A549 (cell line): ENCODE data around the gene KAT6B. TPM values are rescaled to one million over a fixed set of nuclear protein-coding genes. Genes with fewer than 3 reads are reported as not detected.
"Not testable (repeated sequence)": the region's sequence is repeated elsewhere in the genome, so short reads cannot be mapped to it uniquely, and the experiment has no call there.

Source experiments
- ATAC-seq, 2 experiments: fragments of 200-7000 bp in 1 of 2; fragments of >200 bp in 1 of 2; cut with Nextera tagmentation in 1 of 2; cut with Tn5 transposase in 1 of 2; 3 replicates each; pipeline versions ENCODE4 v1.8.0 to v1.9.1; 2018 to 2020; ENCODE audit warnings: mild to moderate bottlenecking in 1 of 2, moderate library complexity in 1 of 2
- CTCF ChIA-PET: fragments of 300-600 bp; sonication (Branson Sonifier 250); formaldehyde crosslinking; extraction: SDS; loops from one replicate; lab custom pipeline; 2021; ENCODE audit warnings: antibody characterized with exemption, inconsistent platforms; lab: Yijun Ruan, JAX
- POLR2A ChIA-PET: fragments of 350-600 bp; formaldehyde crosslinking; extraction: SDS; loops from one replicate; lab custom pipeline; 2021; ENCODE audit warnings: antibody characterized with exemption, inconsistent platforms; lab: Yijun Ruan, JAX
- DNase-seq, 2 experiments: peaks; one replicate each; pipeline versions ENCODE4 v3.0.0 to v3.0.0-alpha.2; 2011 to 2016; ENCODE audit warnings: low read depth in 1 of 2, low spot score in 1 of 2
- FAIRE-seq: peaks from 2 replicates; lab custom pipeline; 2011; peaks lifted over from hg19 to GRCh38; lab: Jason Lieb, UNC
- H3K27ac ChIP-seq, 2 experiments: fragments of >200 bp; sonication (Bioruptor Twin); formaldehyde crosslinking; 3 replicates each; pipeline ENCODE4 v1.5.1; 2016 to 2017
- H3K4me1 ChIP-seq: fragments of >200 bp; sonication (Bioruptor Twin); formaldehyde crosslinking; 3 replicates; pipeline ENCODE4 v1.6.1; 2016
- H3K4me2 ChIP-seq: fragments of >200 bp; sonication (Bioruptor Twin); formaldehyde crosslinking; 3 replicates; pipeline ENCODE4 v1.6.1; 2016
- H3K4me3 ChIP-seq: fragments of >200 bp; sonication (Bioruptor Twin); formaldehyde crosslinking; 3 replicates; pipeline ENCODE4 v1.5.1; 2016
- H3K9me3 ChIP-seq: fragments of >200 bp; sonication (Bioruptor Twin); formaldehyde crosslinking; 3 replicates; pipeline ENCODE4 v1.6.1; 2016
- BHLHE40 ChIP-seq: IDR thresholded peaks from 2 replicates; pipeline ENCODE4 v1.6.1; 2012; ENCODE audit warnings: low read depth, low read length, inconsistent platforms
- CBX2 ChIP-seq: fragments of 200-600 bp; sonication (generic); IDR thresholded peaks from 2 replicates; pipeline ENCODE4 v1.6.1; 2016; ENCODE audit warnings: low read depth, mild to moderate bottlenecking, borderline replicate concordance
- CBX8 ChIP-seq: fragments of 200-600 bp; sonication (generic); IDR thresholded peaks from 2 replicates; pipeline ENCODE4 v1.6.1; 2016
- CEBPB ChIP-seq, 2 experiments: fragments of >200 bp in 1 of 2; sonication (Bioruptor Twin) in 1 of 2; formaldehyde crosslinking in 1 of 2; IDR thresholded peaks; 2 replicates each; pipeline ENCODE4 v1.6.1; 2012 to 2016
- CHD2 ChIP-seq: fragments of 150-350 bp; IDR thresholded peaks from 2 replicates; pipeline ENCODE4 v1.6.1; 2014; ENCODE audit warnings: low read length; ENCODE audit not compliant: partially characterized antibody
- CHD4 ChIP-seq: fragments of 200-600 bp; sonication (generic); IDR thresholded peaks from 2 replicates; pipeline ENCODE4 v1.6.1; 2016; ENCODE audit warnings: antibody characterized with exemption, mild to moderate bottlenecking, borderline replicate concordance
- EHF ChIP-seq: fragments of 250-450 bp; sonication (Bioruptor Pico); IDR thresholded peaks from 2 replicates; pipeline ENCODE4 v1.5.0; 2020; ENCODE audit warnings: mild to moderate bottlenecking
- HDAC2 ChIP-seq: fragments of 200-600 bp; sonication (generic); IDR thresholded peaks from 2 replicates; pipeline ENCODE4 v1.6.1; 2016
- HOXA7 ChIP-seq: fragments of 250-450 bp; sonication (Bioruptor Pico); IDR thresholded peaks from 2 replicates; pipeline ENCODE4 v1.5.0; 2020; ENCODE audit warnings: mild to moderate bottlenecking, moderate library complexity
- HOXB13 ChIP-seq: fragments of 250-450 bp; sonication (Bioruptor Pico); IDR thresholded peaks from 2 replicates; pipeline ENCODE4 v1.5.0; 2020; ENCODE audit warnings: low read depth, mild to moderate bottlenecking, moderate library complexity
- JUN ChIP-seq, 2 experiments: fragments of >200 bp; sonication (Bioruptor Twin); formaldehyde crosslinking; IDR thresholded peaks; 2 replicates in 1 of 2; 3 replicates in 1 of 2; pipeline ENCODE4 v1.6.1; 2016 to 2017
- KDM5A ChIP-seq: fragments of 200-600 bp; sonication (generic); IDR thresholded peaks from 2 replicates; pipeline ENCODE4 v1.6.1; 2016; ENCODE audit warnings: antibody characterized with exemption, mild to moderate bottlenecking
- MAZ ChIP-seq: fragments of 150-350 bp; IDR thresholded peaks from 2 replicates; pipeline ENCODE4 v1.6.1; 2014; ENCODE audit warnings: antibody characterized with exemption, low read depth, low read length, borderline replicate concordance
- MYC ChIP-seq: IDR thresholded peaks from 2 replicates; pipeline ENCODE4 v1.6.1; 2012; ENCODE audit warnings: mild to moderate bottlenecking, inconsistent platforms, low read length, improper control_type of control experiment, borderline replicate concordance
- PHF8 ChIP-seq: fragments of 200-600 bp; sonication (generic); IDR thresholded peaks from 2 replicates; pipeline ENCODE4 v1.6.1; 2016; ENCODE audit warnings: low read depth, mild to moderate bottlenecking, antibody characterized with exemption, moderate library complexity, borderline replicate concordance
- ZFP36 ChIP-seq: fragments of 450-650 bp; IDR thresholded peaks from 2 replicates; pipeline ENCODE4 v1.6.1; 2014; ENCODE audit warnings: borderline replicate concordance; ENCODE audit not compliant: partially characterized antibody
- ZNF302 ChIP-seq: fragments of 250-450 bp; sonication (Bioruptor Pico); IDR thresholded peaks from 2 replicates; pipeline ENCODE4 v1.9.0; 2021; ENCODE audit warnings: inconsistent platforms, mild to moderate bottlenecking, moderate library complexity
- ZSCAN20 ChIP-seq: fragments of 250-450 bp; sonication (Bioruptor Pico); IDR thresholded peaks from 2 replicates; pipeline ENCODE4 v1.8.0; 2022; ENCODE audit warnings: mild to moderate bottlenecking, moderate library complexity
- WGBS: methylation state at CpG from one replicate; pipeline ENCODE4 v1.1.6; 2017; ENCODE audit errors: missing lambda C conversion rate; 5-methylcytosine and 5-hydroxymethylcytosine counted together
- polyA plus RNA-seq, 4 experiments: library from polyadenylated mRNA; depleted of rRNA in 3 of 4; stranded (reverse); fragments of >200 nt; fragmentation: RNase III in 1 of 4; extraction: RNeasy Plus Mini Kit Qiagen cat#74134 plus additional on column Dnase treatment in 1 of 4; gene quantifications; 2 replicates in 3 of 4; 3 replicates in 1 of 4; pipeline ENCODE4 v1.2.3, GENCODE V29; 2011 to 2017
- TF ChIP-seq, protein P1 (sequence below): fragments of 200-600 bp; sonication (generic); IDR thresholded peaks from 2 replicates; pipeline ENCODE4 v1.6.1; 2016; ENCODE audit warnings: antibody characterized with exemption, mild to moderate bottlenecking, moderate library complexity
- TF ChIP-seq, protein P2 (sequence below): IDR thresholded peaks from 2 replicates; pipeline ENCODE4 v1.6.1; 2012
- TF ChIP-seq, protein P3 (sequence below): fragments of >200 bp; sonication (Bioruptor Twin); formaldehyde crosslinking; IDR thresholded peaks from 2 replicates; pipeline ENCODE4 v1.6.1; 2016
- TF ChIP-seq, protein P4 (sequence below): fragments of 450-650 bp; IDR thresholded peaks from 2 replicates; pipeline ENCODE4 v1.6.1; 2014; ENCODE audit warnings: antibody characterized with exemption

Gene KAT6B
- polyA plus RNA-seq, 2 of the 4 experiments (the other 2 are of a cell fraction): 5.6 to 5.7 TPM

DNA sequence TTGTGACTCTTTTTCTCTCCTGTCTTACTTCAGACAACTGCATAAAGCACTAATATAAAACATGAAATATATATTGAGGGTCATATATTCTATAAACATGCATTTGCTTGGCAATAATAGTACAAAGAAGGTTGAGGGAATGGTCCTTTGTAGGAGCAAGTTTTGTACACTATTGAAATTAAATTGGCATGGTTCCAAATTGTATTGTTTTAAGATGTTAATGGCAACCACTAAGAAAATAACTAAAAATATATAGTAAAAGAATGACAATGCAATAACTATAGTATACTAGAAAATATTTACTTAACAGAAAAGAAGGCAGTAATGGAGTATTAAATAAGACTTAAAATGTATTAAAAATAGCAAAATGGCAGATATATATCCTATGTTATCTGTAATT is 33.7 kb upstream of the KAT6B start:
- no peak for DNase-seq
- POLR2A ChIA-PET: no interaction called here
- ATAC-seq: no peak
- H3K27ac ChIP-seq: no peak overlapping the region
- FAIRE-seq: no peak
- no peaks in the 10 kb centered on the region for H3K9me3 ChIP-seq
- no peaks in the 10 kb centered on the region for H3K4me1 ChIP-seq
- TF ChIP-seq CHD2 (no peak), CEBPB (IDR thresholded peaks at IDR 0.05) (no peak), ZNF302 (no peak), MAZ (no peak), MYC (no peak), HOXA7 (no peak), JUN (IDR thresholded peaks at IDR 0.05) (no peak)
- TF ChIP-seq, protein P1, sequence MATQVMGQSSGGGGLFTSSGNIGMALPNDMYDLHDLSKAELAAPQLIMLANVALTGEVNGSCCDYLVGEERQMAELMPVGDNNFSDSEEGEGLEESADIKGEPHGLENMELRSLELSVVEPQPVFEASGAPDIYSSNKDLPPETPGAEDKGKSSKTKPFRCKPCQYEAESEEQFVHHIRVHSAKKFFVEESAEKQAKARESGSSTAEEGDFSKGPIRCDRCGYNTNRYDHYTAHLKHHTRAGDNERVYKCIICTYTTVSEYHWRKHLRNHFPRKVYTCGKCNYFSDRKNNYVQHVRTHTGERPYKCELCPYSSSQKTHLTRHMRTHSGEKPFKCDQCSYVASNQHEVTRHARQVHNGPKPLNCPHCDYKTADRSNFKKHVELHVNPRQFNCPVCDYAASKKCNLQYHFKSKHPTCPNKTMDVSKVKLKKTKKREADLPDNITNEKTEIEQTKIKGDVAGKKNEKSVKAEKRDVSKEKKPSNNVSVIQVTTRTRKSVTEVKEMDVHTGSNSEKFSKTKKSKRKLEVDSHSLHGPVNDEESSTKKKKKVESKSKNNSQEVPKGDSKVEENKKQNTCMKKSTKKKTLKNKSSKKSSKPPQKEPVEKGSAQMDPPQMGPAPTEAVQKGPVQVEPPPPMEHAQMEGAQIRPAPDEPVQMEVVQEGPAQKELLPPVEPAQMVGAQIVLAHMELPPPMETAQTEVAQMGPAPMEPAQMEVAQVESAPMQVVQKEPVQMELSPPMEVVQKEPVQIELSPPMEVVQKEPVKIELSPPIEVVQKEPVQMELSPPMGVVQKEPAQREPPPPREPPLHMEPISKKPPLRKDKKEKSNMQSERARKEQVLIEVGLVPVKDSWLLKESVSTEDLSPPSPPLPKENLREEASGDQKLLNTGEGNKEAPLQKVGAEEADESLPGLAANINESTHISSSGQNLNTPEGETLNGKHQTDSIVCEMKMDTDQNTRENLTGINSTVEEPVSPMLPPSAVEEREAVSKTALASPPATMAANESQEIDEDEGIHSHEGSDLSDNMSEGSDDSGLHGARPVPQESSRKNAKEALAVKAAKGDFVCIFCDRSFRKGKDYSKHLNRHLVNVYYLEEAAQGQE: no peak
- TF ChIP-seq, protein P2, sequence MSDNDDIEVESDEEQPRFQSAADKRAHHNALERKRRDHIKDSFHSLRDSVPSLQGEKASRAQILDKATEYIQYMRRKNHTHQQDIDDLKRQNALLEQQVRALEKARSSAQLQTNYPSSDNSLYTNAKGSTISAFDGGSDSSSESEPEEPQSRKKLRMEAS: no peak
- TF ChIP-seq, all 56 proteins: peak for 0
- H3K4me2 ChIP-seq: no peak overlapping the region
- H3K4me3 ChIP-seq: no peak overlapping the region
- CTCF ChIA-PET: no interaction called here

DNA sequence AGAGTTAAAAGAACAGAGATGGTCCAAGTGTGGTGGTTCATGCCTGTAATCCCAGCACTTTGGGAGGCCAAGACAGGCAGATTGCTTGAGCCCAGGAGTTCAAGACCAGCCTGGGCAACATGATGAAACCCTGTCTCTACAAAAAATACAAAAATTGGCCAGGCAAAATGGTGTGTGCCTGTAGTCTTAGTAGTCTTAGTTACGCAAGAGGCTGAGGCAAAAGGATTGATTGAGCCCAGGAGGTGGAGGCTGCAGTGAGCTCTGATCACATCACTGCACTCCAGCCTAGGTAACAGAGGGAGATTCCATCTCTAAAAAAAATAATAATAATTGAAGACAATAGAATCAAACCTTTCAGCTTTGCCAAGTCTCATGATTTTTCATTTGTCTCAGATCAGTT is 33.2 kb upstream of the KAT6B start:
- H3K9me3 ChIP-seq, H3K4me2 ChIP-seq, ATAC-seq, H3K4me1 ChIP-seq, DNase-seq, POLR2A ChIA-PET, FAIRE-seq, H3K4me3 ChIP-seq, H3K27ac ChIP-seq: not testable (repeated sequence)
- CTCF ChIA-PET: interaction anchor here (1.6 kb wide), 1 partner anchor 23 kb away, joined by 4 read pairs; no protein-coding TSS in a partner anchor
- 94% methylated on average over 1 of the region's 1 CpG for WGBS

DNA sequence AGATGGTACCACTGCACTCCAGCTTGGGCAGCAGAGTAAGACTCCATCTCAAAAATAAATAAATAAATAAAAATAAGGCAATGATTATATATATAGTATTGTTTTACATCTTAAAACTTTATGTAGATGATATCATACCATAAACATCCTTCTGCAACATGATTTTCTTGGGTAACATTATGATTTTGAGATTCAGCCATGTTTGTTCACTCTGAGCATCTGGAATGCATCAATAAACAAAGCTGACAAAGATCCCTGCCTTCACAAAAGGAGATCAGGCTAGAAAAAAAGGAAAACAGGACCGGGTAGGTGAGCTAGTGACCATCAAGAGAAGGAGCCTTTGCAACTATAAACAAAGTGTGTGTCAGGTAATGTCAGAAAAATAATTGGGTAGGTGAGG is 31.9 kb upstream of the KAT6B start:
- POLR2A ChIA-PET: no interaction called here
- FAIRE-seq: no peak

More for the DNA sequence above, 31.9 kb upstream of the KAT6B start:
- CTCF ChIA-PET: interaction anchor here (1.2 to 1.6 kb wide), 2 partner anchors 18 to 22 kb away, joined by 4 read pairs; no protein-coding TSS in a partner anchor
- H3K27ac ChIP-seq: no peak overlapping the region
- no peak overlapping the region for H3K4me3 ChIP-seq
- H3K4me1 ChIP-seq: no peaks in the 10 kb centered on the region
- no peak overlapping the region for H3K4me2 ChIP-seq
- no peaks in the 10 kb centered on the region for H3K9me3 ChIP-seq
- 32% methylated on average over 1 of the region's 1 CpG for WGBS
- TF ChIP-seq, protein P3, sequence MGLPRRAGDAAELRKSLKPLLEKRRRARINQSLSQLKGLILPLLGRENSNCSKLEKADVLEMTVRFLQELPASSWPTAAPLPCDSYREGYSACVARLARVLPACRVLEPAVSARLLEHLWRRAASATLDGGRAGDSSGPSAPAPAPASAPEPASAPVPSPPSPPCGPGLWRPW: no peak
- TF ChIP-seq EHF (CRISPR knock-in tag): no peak
- TF ChIP-seq CBX2: no peak
- no peak for TF ChIP-seq CHD4
- no peak for TF ChIP-seq HDAC2
- TF ChIP-seq, protein P1: no peak
- no peak for TF ChIP-seq ZNF302
- no peak for TF ChIP-seq ZFP36
- no peak for TF ChIP-seq HOXB13 (CRISPR knock-in tag)
- TF ChIP-seq KDM5A: no peak
- TF ChIP-seq ZSCAN20 (CRISPR knock-in tag): no peak
- TF ChIP-seq PHF8: no peak
- TF ChIP-seq, protein P4, sequence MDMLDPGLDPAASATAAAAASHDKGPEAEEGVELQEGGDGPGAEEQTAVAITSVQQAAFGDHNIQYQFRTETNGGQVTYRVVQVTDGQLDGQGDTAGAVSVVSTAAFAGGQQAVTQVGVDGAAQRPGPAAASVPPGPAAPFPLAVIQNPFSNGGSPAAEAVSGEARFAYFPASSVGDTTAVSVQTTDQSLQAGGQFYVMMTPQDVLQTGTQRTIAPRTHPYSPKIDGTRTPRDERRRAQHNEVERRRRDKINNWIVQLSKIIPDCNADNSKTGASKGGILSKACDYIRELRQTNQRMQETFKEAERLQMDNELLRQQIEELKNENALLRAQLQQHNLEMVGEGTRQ: no peak
- no peak for TF ChIP-seq BHLHE40
- TF ChIP-seq CBX8: no peak
- ATAC-seq: no peak
- no peak for DNase-seq
